Measurements from ENCODE around the gene CACNA1C.

The CACNA1C gene

GRCh38 chr12:2605301-2605700 is 552.5 kb downstream of the CACNA1C start:
- DNase-seq (ENCODE audit: low spot score), result no peak

- no peak for DNase-seq (ENCODE audit: low spot score)
Measured at GRCh38 chr12:2606186-2606910, 553.6 kb downstream of the CACNA1C start.

GRCh38 chr12:2607881-2608607 is 555.3 kb downstream of the CACNA1C start:
- no peak for DNase-seq (ENCODE audit: low spot score)

GRCh38 chr12:2608608-2608945 is 555.8 kb downstream of the CACNA1C start:
- DNase-seq (ENCODE audit: low spot score), result no peak

GRCh38 chr12:2609020-2609419 is 556.2 kb downstream of the CACNA1C start:
- no peak for DNase-seq (ENCODE audit: low spot score)

GRCh38 chr12:2610358-2610757 is 557.6 kb downstream of the CACNA1C start:
- DNase-seq (ENCODE audit: low spot score), result no peak

- DNase-seq (ENCODE audit: low spot score), result no peak
Measured at GRCh38 chr12:2613326-2614073, 560.7 kb downstream of the CACNA1C start.

GRCh38 chr12:2614341-2614740 is 561.6 kb downstream of the CACNA1C start:
- DNase-seq (ENCODE audit: low spot score), result no peak

- DNase-seq (ENCODE audit: low spot score), result no peak
Measured at GRCh38 chr12:2615665-2616402, 563.0 kb downstream of the CACNA1C start.

GRCh38 chr12:2616763-2617162 is 564.0 kb downstream of the CACNA1C start:
- DNase-seq (ENCODE audit: low spot score), result no peak

GRCh38 chr12:2617365-2617764 is 564.6 kb downstream of the CACNA1C start:
- no peak for DNase-seq (ENCODE audit: low spot score)

- DNase-seq (ENCODE audit: low spot score), result no peak
Measured at GRCh38 chr12:2618291-2618995, 565.7 kb downstream of the CACNA1C start.

GRCh38 chr12:2619136-2619535 is 566.3 kb downstream of the CACNA1C start:
- no peak for DNase-seq (ENCODE audit: low spot score)

GRCh38 chr12:2622460-2622859 is 569.7 kb downstream of the CACNA1C start:
- DNase-seq (ENCODE audit: low spot score), result no peak

- DNase-seq (ENCODE audit: low spot score), result no peak
Measured at GRCh38 chr12:2623472-2623871, 570.7 kb downstream of the CACNA1C start.

- DNase-seq (ENCODE audit: low spot score), result peak; percentile 43
Measured at GRCh38 chr12:2624543-2625288, 571.9 kb downstream of the CACNA1C start.

- no peak for DNase-seq (ENCODE audit: low spot score)
Measured at GRCh38 chr12:2625289-2625612, 572.5 kb downstream of the CACNA1C start.

- DNase-seq (ENCODE audit: low spot score), result no peak
Measured at GRCh38 chr12:2627076-2627834, 574.5 kb downstream of the CACNA1C start.

GRCh38 chr12:2627835-2628191 is 575.0 kb downstream of the CACNA1C start:
- no peak for DNase-seq (ENCODE audit: low spot score)

GRCh38 chr12:2628401-2628800 is 575.6 kb downstream of the CACNA1C start:
- no peak for DNase-seq (ENCODE audit: low spot score)

All from HuH-7 (cell line).